Measurements from ENCODE around the gene RPS23.
"Not testable (repeated sequence)": the region's sequence is repeated elsewhere in the genome, so short reads cannot be mapped to it uniquely, and the experiment has no call there.

The RPS23 gene

GRCh38 chr5:82290005-82290404 is 11.9 kb upstream of the RPS23 start:
- DNase-seq (ENCODE audit: low read depth) = no peak

DNA sequence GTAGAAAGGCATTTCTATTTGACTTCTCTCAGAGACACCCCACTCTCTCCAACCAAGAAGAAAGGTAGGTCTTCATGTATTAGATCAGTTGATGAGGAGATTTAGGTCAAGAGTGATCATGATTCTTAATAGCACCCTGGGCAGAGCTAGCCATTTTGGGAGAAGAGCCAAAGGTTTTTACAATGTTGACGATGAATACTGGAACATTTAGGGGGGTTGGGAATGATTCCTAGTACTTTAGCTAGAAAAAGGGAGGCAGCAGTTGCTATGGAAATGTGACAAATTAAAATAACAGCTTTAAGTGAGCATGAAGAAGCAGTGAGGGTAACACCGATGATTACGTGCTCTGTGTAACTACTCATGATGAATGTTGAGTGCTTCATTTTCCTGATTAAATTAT is 9.5 kb upstream of the RPS23 start:
- DNase-seq (ENCODE audit: low read depth) = no peak

GRCh38 chr5:82285206-82285605 is 7.1 kb upstream of the RPS23 start:
- DNase-seq (ENCODE audit: low read depth) = no peak

- DNase-seq (ENCODE audit: low read depth) = no peak
These were observed 5.7 kb upstream of the RPS23 start for GRCh38 chr5:82283893-82284292.

DNA sequence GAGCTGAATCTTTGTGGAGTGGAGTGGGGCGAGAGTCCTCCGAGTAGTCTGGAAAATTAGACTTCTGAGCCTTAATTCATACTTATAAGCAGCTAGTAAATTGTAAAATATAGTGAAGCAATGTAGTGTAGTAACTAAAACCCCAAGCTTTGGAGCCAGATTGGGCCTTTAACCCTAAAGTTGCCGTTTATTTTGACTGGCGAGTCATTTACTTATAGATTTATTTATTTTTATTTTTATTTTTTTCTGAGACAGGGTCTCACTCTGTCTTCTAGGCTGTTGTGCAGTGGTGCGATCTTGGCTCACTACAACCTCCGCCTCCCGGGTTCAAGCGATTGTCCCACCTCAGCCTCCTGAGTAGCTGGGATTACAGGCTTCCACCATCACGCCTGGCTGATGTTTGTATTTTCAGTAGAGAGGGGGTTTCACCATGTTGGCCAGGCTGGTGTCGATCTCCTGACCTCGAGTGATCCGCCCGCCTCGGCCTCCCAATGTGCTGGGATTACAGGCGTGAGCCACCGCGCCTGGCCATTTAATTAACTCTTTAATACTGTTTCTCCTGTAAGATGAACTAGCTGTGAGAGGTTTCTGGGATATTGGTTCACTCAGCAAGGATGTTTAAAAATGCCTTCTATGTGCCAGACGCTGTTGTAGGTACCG is 687 bp upstream of the RPS23 start:
- no peak for DNase-seq (ENCODE audit: low read depth)

GRCh38 chr5:82277613-82277986 is 554 bp downstream of the RPS23 start:
- no peak for DNase-seq (ENCODE audit: low read depth)

DNA sequence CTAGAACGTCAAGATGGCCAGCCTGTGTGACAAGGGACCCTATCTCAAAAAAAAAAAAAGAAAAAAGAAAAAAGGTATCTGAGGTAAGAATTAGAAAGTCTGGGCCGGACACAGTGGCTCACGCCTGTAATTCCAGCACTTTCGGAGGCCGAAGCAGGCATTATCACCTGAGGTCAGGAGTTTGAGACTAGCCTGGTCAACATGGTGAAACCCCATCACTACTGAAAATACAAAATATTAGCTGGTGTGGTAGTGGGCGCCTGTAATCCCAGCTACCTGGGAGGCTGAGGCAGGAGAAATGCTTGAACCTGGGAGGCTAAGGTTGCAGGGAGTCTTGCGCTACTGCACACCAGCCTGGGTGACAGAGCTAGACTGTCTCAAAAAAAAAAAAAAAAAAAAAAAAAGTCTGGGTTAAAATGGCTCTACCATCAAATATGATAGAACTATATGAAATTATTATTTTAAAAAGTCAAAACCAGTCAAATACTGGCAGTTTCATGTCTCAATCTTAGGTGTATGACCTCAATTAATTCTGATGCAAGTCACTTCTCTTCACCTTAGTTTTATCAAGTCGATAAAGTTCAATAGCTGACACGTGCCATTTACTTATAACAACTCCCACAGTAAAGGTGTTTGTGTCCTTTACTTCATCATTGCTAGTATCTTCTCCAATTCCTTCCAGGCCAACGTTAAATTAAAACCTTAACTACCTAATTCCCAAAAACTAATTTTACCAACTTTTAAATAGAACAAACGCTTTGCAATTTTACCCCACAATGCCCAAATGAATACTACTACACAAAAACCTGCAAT is 1.1 kb downstream of the RPS23 start:
- DNase-seq (ENCODE audit: low read depth) = no peak

DNA sequence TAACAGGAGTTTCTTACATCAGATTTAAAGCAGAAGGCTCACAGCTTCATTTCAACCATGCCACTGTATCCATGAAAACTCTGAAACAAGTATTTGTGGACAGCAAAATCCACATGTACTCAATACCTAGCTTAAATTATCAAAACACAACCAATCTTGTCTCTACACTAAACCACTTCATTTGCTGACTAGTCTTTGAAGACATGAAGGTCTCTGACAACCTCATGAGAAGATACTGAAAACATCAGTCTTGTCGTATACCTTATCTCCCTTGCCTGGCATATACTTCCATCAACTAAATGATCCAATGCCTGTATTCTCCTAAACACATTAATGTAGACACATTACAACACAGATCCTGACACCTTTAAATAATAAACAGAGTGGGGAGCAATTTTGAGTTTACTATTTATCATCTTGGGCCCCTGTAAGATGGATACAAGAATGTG is 2.9 kb downstream of the RPS23 start:
- no peak for DNase-seq (ENCODE audit: low read depth)

DNA sequence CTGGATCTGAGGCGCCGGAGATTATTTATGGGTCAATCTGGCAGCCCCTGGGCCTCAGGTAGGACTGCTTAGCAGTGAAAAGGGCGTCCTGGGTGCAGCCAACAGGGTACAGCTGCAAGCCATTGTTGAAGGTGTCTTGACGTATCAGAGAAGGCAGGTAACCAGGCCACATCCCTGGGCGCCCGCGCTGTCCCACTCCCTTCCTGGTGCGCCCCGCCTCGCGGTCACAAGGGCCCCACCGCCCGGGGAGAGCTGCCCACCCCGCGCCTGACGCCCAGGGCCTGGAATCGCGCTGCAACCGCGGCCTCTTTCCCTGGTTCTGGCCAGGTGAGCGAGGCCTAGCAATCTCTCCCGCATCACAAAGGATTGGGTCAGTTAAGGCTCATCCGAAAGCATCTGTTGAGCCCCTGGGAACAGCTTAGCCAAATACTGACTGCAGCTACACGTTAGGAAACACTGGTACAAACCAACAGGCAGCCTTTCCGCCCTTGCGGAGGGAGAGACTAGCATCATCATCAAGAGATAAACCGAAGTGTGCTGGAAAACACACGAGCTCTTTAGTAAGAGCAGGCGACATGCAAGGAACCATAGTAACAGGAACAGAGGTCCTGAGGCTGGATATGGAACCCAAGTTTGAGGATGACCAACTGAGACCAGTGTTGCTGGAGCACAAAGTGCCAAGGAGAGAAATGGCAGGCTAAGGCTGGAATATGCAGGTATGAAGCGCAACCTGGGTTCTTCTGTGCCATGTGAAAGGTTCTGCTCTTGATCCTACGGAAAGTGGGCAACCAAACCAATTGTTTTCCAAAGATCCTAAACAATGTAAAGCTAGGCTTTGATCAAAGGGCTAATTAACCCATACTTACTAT is 3.6 kb downstream of the RPS23 start:
- no peak for DNase-seq (ENCODE audit: low read depth)

GRCh38 chr5:82273426-82273825 is 4.7 kb downstream of the RPS23 start:
- not testable (repeated sequence) for DNase-seq (ENCODE audit: low read depth)

DNA sequence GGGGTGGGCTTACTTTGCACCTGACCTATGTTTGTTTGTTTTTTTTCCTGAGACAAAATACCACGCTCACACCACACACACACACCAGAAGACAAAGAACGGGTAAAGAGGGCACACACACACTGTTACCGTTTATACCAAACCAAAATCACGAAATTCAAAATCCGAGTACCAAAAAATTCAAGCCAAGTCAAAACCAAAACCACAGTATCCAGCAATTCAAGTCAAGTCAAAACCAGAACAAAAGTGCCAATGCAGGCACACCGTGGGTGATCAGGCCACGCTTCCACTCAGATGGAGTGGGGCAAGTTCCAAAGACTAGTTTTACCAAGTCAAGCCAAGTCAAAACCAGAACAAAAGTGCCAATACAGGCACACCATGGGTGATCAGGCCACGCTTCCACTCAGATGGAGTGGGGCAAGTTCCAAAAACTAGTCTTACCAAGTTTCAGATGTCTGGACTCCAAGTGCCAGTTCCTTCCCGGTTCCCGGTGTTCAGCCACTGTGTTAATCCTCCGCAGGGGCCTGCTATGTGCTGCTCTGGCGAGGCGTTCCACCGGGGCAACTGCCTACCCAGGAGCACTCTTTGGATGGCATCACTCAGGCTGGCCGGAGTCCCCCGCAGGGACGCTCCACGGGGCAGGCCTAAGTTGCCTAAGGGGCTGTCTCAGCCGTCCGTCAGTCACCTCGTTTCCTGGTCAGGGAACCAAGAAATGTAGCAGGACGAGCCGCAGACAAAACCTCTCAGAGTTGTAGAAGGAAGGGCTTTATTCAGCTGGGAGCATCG is 5.4 kb downstream of the RPS23 start:
- not testable (repeated sequence) for DNase-seq (ENCODE audit: low read depth)

DNA sequence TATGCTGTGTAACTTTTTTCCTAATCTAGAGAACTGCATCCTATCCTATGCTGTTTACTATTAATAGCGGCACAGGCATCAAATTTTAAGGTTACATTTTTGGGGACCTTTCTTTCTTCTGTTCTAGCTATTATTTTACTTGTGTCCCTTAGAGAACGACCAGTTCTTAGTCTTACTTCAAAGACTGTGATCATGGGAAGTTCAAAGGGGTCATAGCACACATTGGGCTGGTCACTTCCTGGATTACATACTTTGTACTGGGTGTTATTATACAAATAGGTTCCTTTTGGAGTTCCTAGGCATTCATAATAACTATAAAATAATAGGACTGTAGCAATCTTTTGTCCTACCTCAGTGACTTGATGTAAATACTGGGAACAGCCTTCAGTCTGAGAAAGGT is 8.8 kb downstream of the RPS23 start:
- not testable (repeated sequence) for DNase-seq (ENCODE audit: low read depth)

- DNase-seq (ENCODE audit: low read depth) = not testable (repeated sequence)
These were observed 10.7 kb downstream of the RPS23 start for GRCh38 chr5:82267297-82267933.

GRCh38 chr5:82265047-82265446 is 13.1 kb downstream of the RPS23 start:
- no peak for DNase-seq (ENCODE audit: low read depth)

DNA sequence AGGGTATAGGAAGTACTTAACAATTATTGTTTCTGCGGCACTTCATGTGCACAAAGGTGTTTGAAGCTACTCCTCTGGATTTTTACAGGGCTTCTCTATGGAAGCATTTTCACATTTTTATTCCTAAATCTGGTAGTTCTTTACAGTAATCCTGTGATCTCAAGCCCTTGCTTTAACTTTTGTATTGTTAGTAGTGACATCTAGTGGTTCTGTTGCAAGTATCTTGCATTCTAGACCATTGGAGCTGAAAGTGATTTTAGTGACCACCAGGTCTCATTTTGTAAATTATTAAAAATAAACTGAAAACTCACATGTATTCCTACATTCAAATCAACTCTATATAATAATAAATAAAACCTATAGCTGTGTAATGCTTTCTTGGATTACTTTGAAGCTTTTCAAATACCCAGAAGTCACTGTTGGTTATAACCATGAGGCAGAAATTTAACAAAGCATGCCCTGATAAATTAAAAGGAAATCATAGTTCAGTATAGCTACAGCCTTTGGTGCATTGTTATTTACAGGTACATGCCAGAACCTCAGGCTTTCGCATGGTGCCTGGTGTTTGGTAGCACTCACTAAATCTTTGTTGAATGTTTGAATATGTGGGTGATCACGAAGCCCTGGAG is 18.9 kb downstream of the RPS23 start:
- no peak for DNase-seq (ENCODE audit: low read depth)

DNA sequence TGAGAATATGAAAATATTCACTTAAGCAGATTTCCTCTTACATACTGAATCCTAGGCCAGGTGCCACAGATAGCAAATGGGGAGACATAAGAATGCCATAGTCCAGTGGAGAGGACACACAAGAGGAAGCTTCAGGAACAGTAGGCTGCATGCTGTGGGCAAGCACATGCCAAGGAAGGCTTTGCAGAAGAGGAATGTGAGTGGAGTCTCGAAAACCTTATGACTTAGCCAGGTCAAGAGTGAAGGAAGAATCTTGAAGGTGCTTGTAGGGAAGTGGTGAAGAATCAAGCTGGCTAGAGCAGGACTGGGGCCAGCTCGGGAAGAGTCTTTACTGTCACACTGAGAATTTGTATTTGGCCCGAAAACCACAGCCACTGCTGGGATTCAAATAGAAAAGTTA is 20.4 kb downstream of the RPS23 start:
- no peak for DNase-seq (ENCODE audit: low read depth)

GRCh38 chr5:82257247-82257646 is 20.9 kb downstream of the RPS23 start:
- no peak for DNase-seq (ENCODE audit: low read depth)

DNA sequence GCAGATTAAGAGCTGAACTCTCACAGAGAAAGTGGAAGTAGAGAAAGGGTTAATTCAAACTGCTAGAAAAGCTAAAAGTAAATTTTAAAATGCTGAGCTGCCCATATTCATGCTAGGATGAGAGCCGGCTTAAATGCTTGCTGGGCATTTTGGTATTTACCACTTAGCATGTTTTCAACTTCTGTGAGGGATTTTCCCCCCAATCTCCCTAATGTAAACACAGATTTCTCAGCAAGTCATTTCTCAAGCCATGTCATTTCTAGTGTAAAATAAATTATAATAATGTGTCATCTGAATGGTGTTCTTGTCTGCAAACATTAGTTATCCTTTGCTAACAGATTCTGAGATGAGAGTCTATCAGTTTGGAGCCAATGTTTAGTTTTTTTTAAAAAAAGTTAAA is 22.3 kb downstream of the RPS23 start:
- DNase-seq (ENCODE audit: low read depth) = no peak

DNA sequence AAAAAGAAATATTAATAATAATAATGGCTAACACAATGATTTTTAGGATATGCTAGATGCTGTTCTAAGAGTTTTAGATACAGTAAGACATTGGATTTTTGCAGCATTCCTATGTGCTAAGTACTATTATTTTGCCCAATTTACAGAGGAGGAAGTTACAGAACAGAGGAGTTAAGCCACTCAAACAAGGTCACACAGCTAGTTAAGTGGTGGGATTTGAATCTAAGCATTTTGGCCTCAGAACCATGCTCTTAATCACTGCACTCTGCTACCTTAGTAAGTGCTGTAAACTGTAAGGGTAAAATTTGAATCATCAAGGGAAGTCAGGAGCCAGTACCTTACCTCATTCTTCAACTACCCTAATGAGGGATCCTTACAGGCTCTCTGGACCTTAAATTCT is 25.4 kb downstream of the RPS23 start:
- DNase-seq (ENCODE audit: low read depth) = no peak

GRCh38 chr5:82246960-82247574 is 31.1 kb downstream of the RPS23 start:
- DNase-seq (ENCODE audit: low read depth) = no peak

Data from stimulated activated CD8-positive, alpha-beta memory T cell treated with anti-CD3 and anti-CD28 coated beads, Interleukin-4, amount 100 ng/mL, for 24 hours (primary cell).